Activated T-cell treated with anti-CD3 and anti-CD28 coated beads, Interleukin-2, amount 50 U/mL, for 24 hours (primary cell): ENCODE data around the gene UVSSA.
"Not testable (repeated sequence)": the region's sequence is repeated elsewhere in the genome, so short reads cannot be mapped to it uniquely, and the experiment has no call there.

Experiments
- DNase-seq: peaks from one replicate; pipeline ENCODE4 v3.0.0-alpha.2; 2020
- H3K27ac Mint-ChIP-seq: 2 replicates; pipeline ENCODE4 v1.8.0; 2020; ENCODE audit warnings: mild to moderate bottlenecking, mixed read lengths
- H3K27me3 Mint-ChIP-seq: 2 replicates; pipeline ENCODE4 v1.8.0; 2020; ENCODE audit warnings: mixed read lengths
- H3K36me3 Mint-ChIP-seq: 2 replicates; pipeline ENCODE4 v1.8.0; 2020; ENCODE audit warnings: low read depth, mixed read lengths
- H3K4me1 Mint-ChIP-seq: 2 replicates; pipeline ENCODE4 v1.8.0; 2020; ENCODE audit warnings: low read depth, mixed read lengths
- H3K4me3 Mint-ChIP-seq: 2 replicates; pipeline ENCODE4 v1.8.0; 2020; ENCODE audit warnings: mild to moderate bottlenecking, moderate library complexity, mixed read lengths
- H3K9me3 Mint-ChIP-seq: 2 replicates; pipeline ENCODE4 v1.8.0; 2020; ENCODE audit warnings: mixed read lengths

The UVSSA gene

DNA sequence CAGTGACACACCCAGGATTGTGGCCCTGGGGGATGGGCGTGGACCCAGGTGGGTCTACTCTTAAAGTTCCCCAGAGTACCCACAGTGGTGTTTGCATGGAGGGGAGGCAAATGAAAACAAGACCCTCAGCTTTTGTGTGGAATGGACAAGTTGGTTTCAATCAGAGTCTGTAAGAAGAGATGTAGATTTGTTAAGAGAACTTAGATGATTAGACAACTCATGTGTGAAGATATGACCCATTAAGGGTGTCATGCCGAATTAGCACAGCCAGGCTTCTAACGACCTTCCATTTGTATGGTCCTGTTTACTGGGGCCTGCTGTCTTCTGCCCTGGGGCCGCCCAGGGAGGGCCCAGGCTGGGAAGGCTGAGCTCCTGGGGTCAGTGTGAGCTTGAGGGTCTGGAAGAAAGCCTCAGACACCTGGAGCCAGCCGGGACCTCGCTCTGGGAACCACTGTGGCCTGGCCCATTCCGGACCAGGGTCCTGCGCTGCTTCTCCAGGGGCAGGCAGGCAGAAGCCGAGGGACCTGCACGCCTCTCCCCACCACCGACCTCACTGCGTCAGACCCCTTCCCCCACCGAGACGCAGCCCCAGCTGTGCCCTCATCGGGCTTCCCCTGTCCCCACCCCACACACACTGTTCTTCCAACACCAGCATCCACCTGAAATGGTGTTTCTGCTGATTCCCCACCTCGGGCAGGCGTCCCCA, 20.4 kb downstream of the UVSSA start:
- peaks cover 44% of the 10 kb centered on the region for H3K36me3 Mint-ChIP-seq
- H3K4me3 Mint-ChIP-seq: no peak overlapping the region
- no peaks in the 10 kb centered on the region for H3K9me3 Mint-ChIP-seq
- no peaks in the 10 kb centered on the region for H3K27me3 Mint-ChIP-seq
- no peaks in the 10 kb centered on the region for H3K4me1 Mint-ChIP-seq
- no peak overlapping the region for H3K27ac Mint-ChIP-seq
- DNase-seq: no peak

DNA sequence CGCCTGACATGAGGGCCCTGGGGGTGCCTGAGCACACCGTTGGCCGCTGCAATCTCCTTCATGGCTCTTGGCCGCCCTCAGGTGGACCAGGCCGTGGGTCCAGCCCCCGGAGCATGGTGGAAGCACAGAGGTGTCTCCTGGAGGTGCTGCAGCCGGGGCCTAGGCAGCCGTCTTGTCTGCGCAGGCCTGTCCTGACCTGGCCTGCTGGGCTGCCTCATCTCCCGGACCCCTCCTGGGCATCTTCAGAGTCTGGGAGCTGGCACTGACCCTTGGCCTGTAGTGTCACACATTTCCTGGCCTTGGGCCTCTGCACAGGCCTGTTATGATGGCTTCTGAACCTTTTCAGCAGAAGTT, 20.9 kb downstream of the UVSSA start:
- H3K36me3 Mint-ChIP-seq: peaks cover 50% of the 10 kb centered on the region
- H3K4me1 Mint-ChIP-seq: no peaks in the 10 kb centered on the region
- no peaks in the 10 kb centered on the region for H3K9me3 Mint-ChIP-seq
- no peak overlapping the region for H3K27ac Mint-ChIP-seq
- H3K27me3 Mint-ChIP-seq: no peaks in the 10 kb centered on the region
- DNase-seq: no peak
- H3K4me3 Mint-ChIP-seq: no peak overlapping the region

DNA sequence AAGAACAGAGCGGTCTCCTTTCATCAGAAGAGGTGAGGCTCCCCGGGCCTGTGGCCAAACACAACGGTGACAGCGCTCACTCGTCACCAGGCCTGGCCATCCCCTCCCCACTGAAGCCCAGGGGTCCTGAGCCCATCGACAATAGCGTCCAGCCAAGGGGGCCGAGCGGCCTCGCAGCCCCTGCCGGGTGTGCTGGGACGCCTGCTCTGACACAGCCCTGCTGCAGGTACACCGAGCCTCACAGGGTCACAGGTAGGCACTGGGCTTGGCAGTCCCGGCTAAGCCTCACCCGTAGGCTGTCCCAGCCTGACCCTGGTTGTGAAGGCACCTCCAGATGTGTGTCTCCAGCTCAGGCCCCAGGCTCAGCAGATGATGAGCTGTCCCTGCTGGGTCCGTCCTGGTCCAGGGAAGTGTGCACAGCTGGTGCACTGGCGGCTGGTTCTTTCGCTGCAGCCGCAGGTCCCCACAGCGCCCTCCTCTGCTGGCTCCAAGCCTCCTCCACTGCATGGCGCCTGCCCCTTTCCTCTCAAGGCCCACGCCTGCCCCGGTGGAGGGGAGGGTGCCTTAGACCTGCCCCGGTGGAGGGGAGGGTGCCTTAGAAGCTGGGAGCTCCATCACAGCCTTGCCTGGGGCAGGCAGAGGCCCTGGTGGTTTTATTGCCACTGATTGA, 21.5 kb downstream of the UVSSA start:
- no peak for DNase-seq
- Mint-ChIP-seq H3K27ac (no peak overlapping the region), H3K27me3 (no peaks in the 10 kb centered on the region), H3K36me3 (peaks cover 52% of the 10 kb centered on the region), H3K4me3 (no peak overlapping the region), H3K4me1 (no peaks in the 10 kb centered on the region), H3K9me3 (no peaks in the 10 kb centered on the region)

DNA sequence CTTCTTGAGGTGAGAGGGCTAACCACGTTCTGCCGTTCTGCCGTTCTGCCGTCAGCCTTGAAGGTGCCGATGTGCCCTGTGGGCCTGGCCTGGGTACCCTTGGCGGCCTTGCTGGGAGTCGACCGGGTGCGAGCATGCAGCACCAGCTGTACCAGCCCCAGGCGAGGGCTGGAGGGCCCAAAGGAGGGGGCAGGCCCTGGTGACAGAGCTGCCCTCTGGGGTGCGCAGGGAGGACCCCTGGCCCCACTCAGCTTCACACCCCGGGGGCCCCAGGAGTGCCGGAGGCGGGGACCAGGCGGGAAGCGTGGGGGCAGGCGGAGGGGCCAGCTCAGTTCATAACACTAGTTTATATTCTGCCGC, 22.1 kb downstream of the UVSSA start:
- H3K4me3 Mint-ChIP-seq: no peak overlapping the region
- peaks cover 56% of the 10 kb centered on the region for H3K36me3 Mint-ChIP-seq
- DNase-seq: no peak
- no peak overlapping the region for H3K27ac Mint-ChIP-seq
- no peaks in the 10 kb centered on the region for H3K9me3 Mint-ChIP-seq
- H3K27me3 Mint-ChIP-seq: no peaks in the 10 kb centered on the region
- H3K4me1 Mint-ChIP-seq: no peaks in the 10 kb centered on the region

DNA sequence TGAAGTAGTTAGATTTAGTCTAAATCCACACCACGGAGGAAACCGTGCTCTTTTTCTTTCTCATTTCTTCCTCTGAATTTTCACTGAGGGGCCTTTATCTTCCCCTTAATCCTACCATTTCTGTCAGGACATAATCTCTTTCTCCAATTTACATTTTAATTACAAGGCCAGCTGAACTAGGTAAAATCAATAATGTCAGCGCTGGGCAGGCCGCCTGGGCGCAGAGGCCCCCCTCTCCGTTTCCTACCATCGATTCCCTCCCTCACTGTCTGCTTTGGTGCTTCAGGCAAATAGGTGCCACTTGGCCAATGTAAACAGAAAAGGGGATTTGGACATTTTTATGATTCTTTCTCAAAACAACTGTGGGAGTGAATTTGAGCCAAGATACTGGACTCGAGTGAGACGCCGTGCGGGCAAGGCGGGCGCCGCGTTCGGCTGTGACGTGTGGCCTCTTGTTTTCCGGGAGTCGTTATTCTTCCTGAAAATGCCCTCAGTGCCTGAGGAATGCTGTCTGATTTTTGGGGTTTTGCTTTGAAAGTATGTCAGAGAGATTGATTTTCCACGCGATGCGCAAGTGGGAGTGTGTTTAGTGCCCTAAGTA, 22.6 kb downstream of the UVSSA start:
- Mint-ChIP-seq H3K36me3 (peaks cover 57% of the 10 kb centered on the region), H3K27me3 (no peaks in the 10 kb centered on the region), H3K27ac (no peak overlapping the region), H3K4me1 (no peaks in the 10 kb centered on the region), H3K9me3 (no peaks in the 10 kb centered on the region), H3K4me3 (no peak overlapping the region)
- DNase-seq: no peak

DNA sequence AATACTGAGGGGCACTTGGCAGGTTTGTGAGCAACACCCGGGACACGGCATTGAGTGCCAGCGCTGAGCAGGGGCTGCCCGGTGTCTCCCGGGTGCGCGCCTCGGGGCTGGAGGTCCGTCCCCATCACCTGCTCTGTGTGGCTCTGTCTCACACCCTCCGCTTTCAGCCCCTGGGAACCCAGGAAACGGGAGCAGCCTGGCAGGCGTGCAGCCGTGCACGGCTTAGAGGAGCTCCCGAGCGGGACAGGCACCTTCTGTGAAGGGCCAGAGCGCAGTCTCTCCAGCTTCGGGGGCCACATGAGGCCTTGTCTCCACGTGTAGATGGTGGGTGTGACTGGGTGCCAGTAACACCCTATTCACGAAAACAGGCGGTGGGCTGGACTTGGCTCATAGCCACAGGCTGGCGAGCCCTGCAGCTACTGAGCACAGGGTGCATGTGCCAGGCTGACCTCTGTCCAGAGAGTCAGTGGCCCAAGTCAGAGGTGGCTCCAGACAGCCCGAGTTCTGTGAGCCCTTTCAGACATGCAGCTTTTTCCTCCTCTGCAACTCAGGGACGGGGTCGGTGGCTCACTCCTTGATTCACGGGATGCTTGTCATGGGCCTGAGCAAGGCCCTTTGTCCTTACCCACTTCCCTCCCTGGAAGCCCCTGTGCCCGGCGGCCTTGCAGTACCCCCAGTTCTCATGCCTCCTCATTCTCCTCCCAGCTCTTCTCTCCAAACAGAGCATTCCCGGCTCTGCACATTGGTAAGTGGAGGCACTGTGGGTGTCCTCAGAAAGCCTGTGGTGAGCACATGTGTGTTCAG, 23.5 kb downstream of the UVSSA start:
- H3K4me1 Mint-ChIP-seq: no peaks in the 10 kb centered on the region
- no peak for DNase-seq
- H3K36me3 Mint-ChIP-seq: peaks cover 61% of the 10 kb centered on the region
- no peaks in the 10 kb centered on the region for H3K27me3 Mint-ChIP-seq
- H3K27ac Mint-ChIP-seq: no peak overlapping the region
- no peak overlapping the region for H3K4me3 Mint-ChIP-seq
- H3K9me3 Mint-ChIP-seq: no peaks in the 10 kb centered on the region

DNA sequence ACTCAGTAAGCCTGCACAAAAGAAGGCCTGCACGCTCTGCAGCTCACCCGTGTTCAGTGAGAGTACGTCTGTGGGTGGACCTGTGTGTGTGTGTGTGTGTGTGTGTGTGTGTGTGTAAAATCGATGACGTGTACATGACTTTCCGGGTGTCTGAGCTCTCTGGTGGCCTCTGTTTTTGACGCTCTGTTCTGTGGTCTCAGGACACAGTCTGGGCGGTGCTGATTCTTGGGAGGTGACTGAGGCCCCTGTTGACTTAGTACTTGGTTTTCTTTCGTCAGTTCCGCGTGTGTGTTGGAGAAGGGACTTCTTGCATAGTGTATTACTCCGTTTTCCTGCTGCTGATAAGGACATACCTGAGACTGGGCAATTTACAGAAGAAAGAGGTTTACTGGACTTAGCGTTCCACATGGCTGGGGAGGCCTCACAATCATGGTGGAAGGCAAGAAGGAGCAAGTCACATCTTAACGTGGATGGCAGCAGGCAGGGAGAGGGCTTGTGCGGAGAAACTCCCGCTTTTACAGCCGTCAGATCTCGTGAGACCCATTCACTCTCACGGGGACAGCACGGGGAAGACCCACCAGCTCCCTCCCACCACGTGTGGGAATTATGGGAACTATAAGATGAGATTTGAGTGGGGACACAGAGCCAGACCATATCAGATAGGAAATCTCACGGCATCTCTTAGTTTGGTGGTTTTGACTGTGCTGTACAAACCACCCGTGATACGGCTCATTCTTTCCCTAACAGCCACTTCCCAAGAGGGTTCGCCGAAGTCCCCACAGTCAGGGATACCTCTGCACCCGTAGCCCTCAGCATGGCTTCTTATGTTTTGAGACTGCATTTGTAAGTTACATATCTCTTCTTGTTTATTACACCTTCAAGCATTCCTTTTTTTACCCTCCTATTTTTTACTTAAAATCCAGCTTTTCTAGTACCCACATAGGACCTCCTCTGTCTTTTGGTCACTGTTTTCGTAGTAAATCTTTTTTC, 24.5 kb downstream of the UVSSA start:
- Mint-ChIP-seq H3K27ac (no peak overlapping the region), H3K36me3 (peaks cover 57% of the 10 kb centered on the region), H3K9me3 (no peaks in the 10 kb centered on the region), H3K4me3 (no peak overlapping the region), H3K4me1 (no peaks in the 10 kb centered on the region), H3K27me3 (no peaks in the 10 kb centered on the region)
- DNase-seq: no peak

DNA sequence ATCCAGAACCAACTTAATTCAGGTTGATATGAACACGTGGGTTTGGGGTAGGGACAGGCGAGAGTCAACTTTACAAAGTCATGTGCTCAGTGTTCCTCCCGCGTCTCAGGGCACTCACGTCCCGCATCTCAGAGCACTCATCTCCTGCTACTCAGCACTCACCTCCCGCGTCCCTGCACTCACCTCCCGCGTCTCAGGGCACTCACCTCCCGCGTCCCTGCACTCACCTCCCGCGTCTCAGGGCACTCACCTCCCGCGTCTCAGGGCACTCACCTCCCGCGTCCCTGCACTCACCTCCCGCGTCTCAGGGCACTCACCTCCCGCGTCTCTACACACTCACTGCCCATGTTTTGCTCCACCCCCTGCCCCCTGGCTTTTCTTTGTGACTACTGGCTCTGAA, 25.6 kb downstream of the UVSSA start:
- H3K4me3 Mint-ChIP-seq, H3K27ac Mint-ChIP-seq, H3K4me1 Mint-ChIP-seq, DNase-seq, H3K27me3 Mint-ChIP-seq, H3K9me3 Mint-ChIP-seq: not testable (repeated sequence)
- peaks cover 53% of the 10 kb centered on the region for H3K36me3 Mint-ChIP-seq

DNA sequence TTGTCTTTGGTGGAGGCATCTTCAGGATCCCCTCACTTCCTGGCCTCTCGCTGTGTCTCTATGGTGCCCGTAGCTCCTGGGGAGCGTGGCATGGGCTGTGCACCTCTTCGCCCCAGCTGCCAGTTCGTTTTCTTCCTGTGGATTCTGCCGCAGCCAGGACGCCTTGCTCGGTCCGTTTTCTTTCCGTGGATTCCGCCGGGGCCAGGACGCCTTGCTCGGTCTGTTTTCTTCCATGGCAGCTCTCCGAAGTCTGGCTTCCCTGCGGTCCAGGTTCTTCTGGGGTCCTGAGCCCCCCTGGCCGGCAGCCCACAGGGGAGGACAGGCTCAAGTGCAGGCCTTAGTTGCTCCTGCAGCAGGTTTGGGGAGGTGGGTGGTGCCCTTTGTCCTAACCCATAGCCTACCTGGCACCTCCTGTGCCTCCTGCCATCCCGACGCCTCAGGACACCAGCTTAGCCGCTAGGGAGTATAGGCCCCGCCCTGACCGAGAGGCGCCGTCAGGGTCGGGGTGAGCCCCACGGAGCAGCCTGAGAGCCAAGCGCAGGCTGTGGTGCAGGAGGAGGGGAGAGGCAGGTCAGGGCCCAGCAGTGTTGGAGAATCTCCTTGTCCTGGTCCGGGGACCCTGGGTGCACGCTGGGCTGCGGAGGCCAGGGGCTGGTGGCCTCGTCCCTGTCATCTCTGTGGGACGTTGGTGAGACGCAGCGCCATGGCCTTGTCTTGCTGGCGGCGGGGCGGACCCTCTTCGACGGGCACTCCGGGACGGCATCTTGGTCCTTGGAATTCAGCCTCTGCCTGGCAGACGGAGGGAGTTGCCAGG, 27.1 kb downstream of the UVSSA start:
- no peak for DNase-seq
- Mint-ChIP-seq H3K9me3 (no peaks in the 10 kb centered on the region), H3K36me3 (peaks cover 46% of the 10 kb centered on the region), H3K27ac (no peak overlapping the region), H3K4me1 (no peaks in the 10 kb centered on the region), H3K27me3 (no peaks in the 10 kb centered on the region), H3K4me3 (no peak overlapping the region)

DNA sequence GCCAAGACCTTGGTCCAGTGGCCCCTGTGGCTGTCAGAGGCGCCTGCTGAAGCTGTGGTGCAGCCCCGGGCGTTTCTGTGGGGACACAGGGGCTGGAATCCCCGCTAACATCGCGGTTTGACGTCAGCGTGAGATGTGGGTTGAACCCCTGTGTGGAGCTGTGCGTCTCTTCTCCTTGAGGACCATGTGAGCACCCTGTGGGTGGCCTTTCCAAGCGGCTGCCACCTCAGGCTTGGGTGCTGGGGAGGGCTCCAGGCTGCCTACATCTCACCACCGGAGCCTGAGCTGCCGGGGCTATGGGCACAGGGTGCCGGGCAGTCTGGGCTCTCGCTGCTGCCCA, 27.7 kb downstream of the UVSSA start:
- Mint-ChIP-seq H3K27ac (no peak overlapping the region), H3K4me3 (no peak overlapping the region), H3K9me3 (no peaks in the 10 kb centered on the region), H3K36me3 (peaks cover 44% of the 10 kb centered on the region), H3K27me3 (no peaks in the 10 kb centered on the region), H3K4me1 (no peaks in the 10 kb centered on the region)
- no peak for DNase-seq

DNA sequence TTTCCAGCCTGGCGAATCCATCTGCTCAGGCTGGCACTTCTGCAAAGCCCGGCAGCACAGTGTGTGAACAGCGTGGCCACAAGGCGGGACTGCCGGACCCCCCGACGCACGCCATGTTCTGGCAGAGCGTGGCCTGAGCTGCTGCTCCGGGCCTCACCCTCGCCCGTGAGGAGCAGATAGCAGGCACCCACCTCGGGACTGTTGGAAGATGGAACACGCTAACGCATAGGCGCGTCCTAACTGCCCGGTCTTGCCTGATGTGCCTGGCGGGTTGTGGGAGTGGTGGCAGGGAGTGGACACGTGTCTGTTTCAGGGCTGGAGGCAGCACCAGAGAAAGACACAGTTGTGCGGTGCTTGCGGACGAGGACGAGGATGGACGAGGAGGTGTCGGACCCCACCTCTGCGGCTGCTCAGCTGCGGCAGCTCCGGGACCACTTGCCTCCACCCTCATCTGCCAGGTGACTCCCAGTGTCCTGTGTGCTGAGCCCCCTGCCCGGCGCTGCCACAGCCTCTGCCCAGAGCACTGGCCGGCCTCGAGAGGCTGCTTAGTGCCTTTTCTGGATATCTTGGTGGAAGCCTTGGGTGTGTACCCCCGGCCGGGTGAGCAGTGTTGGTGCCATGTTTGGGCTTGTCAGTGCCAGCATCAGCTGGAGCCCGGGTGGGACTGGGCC, 28.2 kb downstream of the UVSSA start:
- Mint-ChIP-seq H3K27me3 (no peaks in the 10 kb centered on the region), H3K9me3 (no peaks in the 10 kb centered on the region), H3K4me1 (no peaks in the 10 kb centered on the region), H3K4me3 (no peak overlapping the region), H3K36me3 (peaks cover 39% of the 10 kb centered on the region), H3K27ac (no peak overlapping the region)
- DNase-seq: no peak

DNA sequence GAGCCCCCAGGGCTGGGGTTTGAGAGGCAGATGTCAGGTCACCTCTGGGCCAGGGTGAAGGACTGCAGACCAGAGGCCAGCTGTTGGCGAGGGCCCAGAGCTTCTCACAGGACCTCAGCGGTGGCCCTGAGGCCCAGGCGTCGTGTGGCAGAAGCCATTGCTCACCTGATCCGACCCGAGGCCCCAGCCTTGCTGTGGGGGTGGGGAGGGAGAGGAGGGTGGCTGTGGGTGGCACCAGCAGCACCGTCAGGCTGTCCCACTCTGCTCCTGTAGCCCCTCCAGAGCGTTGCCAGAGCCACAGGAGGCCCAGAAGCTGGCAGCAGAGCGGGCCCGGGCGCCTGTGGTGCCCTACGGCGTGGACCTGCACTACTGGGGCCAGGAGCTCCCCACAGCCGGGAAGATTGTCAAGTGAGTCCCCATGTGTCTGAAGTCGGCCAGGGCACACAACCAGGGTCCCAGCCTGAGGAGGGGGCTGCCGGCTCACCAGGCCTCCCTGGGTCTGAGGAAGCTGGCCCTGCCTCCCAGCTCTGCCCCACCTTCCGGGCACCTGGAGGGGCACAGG, 28.8 kb downstream of the UVSSA start:
- H3K27me3 Mint-ChIP-seq: no peaks in the 10 kb centered on the region

DNA sequence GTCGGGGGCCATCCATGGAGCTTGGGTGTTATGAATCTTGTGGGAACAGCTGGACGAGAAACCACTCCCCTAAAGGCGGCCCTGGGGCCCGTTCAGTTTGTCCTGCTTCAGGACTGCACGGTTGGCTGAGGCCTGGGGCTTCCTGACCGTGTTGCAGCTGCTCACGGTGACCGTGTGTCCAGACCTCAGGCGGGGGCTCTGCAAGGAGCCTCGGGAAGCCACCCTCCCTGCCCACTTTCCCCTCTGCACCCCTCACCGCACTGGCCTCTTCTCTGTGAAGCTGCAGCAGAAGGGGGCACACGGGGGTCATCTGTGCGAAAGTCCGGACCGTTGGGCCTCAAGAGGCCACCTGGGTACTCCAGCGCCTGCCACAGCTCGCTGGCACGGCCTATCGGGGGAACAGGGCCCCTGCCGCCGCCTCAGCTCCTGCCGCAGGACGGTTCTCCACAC, 29.4 kb downstream of the UVSSA start:
- Mint-ChIP-seq H3K36me3 (peaks cover 32% of the 10 kb centered on the region), H3K27me3 (no peaks in the 10 kb centered on the region), H3K27ac (no peak overlapping the region), H3K4me3 (no peak overlapping the region), H3K4me1 (no peaks in the 10 kb centered on the region), H3K9me3 (no peaks in the 10 kb centered on the region)
- DNase-seq: no peak

More for the DNA sequence above, 28.8 kb downstream of the UVSSA start:
- Mint-ChIP-seq H3K36me3 (peaks cover 38% of the 10 kb centered on the region), H3K4me1 (no peaks in the 10 kb centered on the region), H3K9me3 (no peaks in the 10 kb centered on the region), H3K4me3 (no peak overlapping the region), H3K27ac (no peak overlapping the region)
- no peak for DNase-seq
